Neuron (in vitro differentiated cells): Measurements from ENCODE around the gene AFF4.

ENCODE experiments used
- H2AFZ ChIP-seq: one replicate; pipeline ENCODE4 v1.6.1; 2013; ENCODE audit warnings: low read depth, mild to moderate bottlenecking, inconsistent platforms, low read length, moderate library complexity
- H3K27me3 ChIP-seq: one replicate; pipeline ENCODE4 v1.6.1; 2013; ENCODE audit warnings: low read length; ENCODE audit not compliant: insufficient read depth
- H3K36me3 ChIP-seq: one replicate; pipeline ENCODE4 v1.6.1; 2013; ENCODE audit warnings: low read length; ENCODE audit not compliant: insufficient read depth
- H3K4me1 ChIP-seq: one replicate; pipeline ENCODE4 v1.6.1; 2013; ENCODE audit warnings: low read length; ENCODE audit not compliant: insufficient read depth
- H3K4me3 ChIP-seq: 2 replicates; pipeline ENCODE4 v1.5.1; 2013; ENCODE audit warnings: mild to moderate bottlenecking, low read length, moderate library complexity
- H3K9me3 ChIP-seq: one replicate; pipeline ENCODE4 v1.6.1; 2013; ENCODE audit warnings: low read length

The AFF4 gene

DNA sequence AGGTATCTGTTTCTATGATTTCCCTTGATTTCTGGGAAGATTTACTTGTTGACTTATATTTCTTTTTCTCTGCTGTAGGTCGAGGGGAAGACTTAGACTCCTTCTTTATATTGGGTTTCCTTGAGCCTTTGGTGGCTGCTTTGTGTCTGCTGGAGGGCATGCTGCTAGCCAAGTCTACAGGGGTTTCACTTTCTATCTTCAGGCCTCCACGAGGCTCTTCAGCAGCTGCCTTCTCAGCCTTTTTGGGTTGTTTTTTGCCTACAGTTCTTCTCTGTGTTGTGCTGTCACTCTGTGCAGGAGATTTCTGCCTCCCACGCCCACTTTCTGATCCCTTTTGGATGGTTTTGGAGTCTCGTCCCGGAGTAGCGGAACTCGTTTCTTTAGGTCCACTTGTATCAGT, 66.7 kb downstream of the AFF4 start:
- Histone ChIP-seq H3K4me3 (no peak overlapping the region), H3K27me3 (no peaks in the 10 kb centered on the region), H3K4me1 (no peaks in the 10 kb centered on the region), H3K9me3 (no peaks in the 10 kb centered on the region), H2AFZ (no peak overlapping the region), H3K36me3 (peaks cover 66% of the 10 kb centered on the region)

DNA sequence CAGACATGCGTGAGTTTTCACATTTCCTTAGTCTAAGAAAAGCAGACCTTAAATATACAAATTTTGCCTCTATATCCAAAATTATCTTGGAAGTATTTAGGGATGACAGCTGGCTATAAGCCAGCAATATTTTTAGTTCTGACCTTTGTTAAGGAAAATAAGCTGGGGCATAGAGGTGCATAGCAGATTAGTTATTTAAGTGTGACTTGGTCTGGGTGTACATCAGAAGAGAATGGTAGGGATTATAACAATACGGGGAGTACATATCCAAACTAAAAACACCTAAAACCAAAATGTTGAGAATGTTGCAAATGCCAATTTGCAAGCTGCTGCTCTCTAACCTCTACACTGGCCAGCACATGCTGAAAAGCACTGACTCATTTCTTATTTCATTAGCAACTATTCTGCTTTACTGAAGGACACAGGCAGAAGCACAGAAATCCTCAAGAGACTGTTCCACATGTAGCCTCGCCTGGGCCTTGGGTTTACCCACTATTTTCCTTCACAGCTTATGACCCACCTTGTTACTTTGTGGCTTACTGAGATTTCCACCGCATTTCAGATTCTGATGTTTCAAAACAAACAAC, 67.6 kb downstream of the AFF4 start:
- Histone ChIP-seq H3K4me1 (no peaks in the 10 kb centered on the region), H3K36me3 (peaks cover 74% of the 10 kb centered on the region), H3K9me3 (no peaks in the 10 kb centered on the region), H3K4me3 (no peak overlapping the region), H3K27me3 (no peaks in the 10 kb centered on the region), H2AFZ (no peak overlapping the region)

DNA sequence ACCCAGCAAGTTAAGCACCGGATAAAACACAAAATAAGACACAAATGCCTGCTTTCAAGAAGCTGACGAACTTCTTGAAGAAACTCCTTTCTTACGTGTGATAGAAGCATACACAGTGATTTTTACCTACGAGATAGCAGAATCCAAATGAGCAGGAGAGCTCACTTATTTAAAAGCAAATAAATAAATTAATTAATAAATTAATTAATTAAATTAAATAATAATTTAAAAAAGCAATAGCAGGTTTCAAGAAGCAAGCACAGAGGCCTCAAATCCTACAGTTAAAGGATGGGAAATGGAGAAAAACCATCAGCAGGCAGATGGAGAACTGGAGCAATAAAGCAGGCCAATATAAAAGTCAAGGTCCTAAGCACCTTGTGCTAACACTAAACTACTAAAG, 72.6 kb downstream of the AFF4 start:
- no peak overlapping the region for H2AFZ ChIP-seq
- H3K27me3 ChIP-seq = no peaks in the 10 kb centered on the region
- H3K4me1 ChIP-seq = no peaks in the 10 kb centered on the region
- H3K4me3 ChIP-seq = no peak overlapping the region
- H3K36me3 ChIP-seq = peaks cover 90% of the 10 kb centered on the region
- H3K9me3 ChIP-seq = no peaks in the 10 kb centered on the region

DNA sequence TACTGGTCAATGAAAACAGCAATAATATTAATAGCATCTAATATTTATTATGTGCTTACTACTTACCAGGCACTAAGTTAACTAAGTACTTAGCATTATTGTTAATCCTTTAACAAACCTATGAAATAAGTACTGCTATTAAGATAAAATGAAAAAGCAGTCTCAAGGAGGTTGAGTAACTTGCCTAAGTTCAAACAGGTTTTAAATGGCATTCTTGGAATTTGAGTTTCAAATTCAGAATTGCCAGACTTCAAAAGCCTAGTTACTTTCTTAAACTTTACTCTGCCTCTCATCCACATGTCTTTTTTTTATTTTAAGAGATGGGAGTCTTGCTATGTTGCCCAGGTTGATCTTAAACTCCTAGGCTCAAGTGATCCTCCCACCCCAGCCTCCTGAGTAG, 73.9 kb downstream of the AFF4 start:
- H3K27me3 ChIP-seq = no peaks in the 10 kb centered on the region
- no peak overlapping the region for H2AFZ ChIP-seq
- H3K4me3 ChIP-seq = no peak overlapping the region
- no peaks in the 10 kb centered on the region for H3K9me3 ChIP-seq
- H3K36me3 ChIP-seq = peaks cover 83% of the 10 kb centered on the region
- no peaks in the 10 kb centered on the region for H3K4me1 ChIP-seq

DNA sequence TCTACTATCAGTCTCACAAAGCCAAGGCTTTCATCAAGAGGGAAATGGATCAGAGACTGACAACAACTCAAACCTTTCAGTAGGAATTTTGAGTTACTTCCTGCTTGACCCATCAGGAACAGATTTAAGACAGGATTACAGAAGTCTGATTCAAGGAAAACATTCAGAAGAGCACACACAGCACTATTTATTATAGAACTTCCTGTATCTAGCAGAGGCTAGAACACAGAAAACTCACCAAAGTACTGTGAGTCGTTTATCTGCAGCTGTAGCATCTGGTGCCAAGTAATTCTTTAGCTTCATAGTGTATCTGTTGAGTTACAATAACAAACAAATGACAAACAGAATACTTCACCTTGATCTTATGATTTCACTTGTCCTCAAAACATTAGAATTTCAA, 76.2 kb downstream of the AFF4 start:
- no peak overlapping the region for H2AFZ ChIP-seq
- no peak overlapping the region for H3K4me3 ChIP-seq
- H3K4me1 ChIP-seq = no peaks in the 10 kb centered on the region
- peaks cover 74% of the 10 kb centered on the region for H3K36me3 ChIP-seq
- H3K9me3 ChIP-seq = no peaks in the 10 kb centered on the region
- H3K27me3 ChIP-seq = no peaks in the 10 kb centered on the region

DNA sequence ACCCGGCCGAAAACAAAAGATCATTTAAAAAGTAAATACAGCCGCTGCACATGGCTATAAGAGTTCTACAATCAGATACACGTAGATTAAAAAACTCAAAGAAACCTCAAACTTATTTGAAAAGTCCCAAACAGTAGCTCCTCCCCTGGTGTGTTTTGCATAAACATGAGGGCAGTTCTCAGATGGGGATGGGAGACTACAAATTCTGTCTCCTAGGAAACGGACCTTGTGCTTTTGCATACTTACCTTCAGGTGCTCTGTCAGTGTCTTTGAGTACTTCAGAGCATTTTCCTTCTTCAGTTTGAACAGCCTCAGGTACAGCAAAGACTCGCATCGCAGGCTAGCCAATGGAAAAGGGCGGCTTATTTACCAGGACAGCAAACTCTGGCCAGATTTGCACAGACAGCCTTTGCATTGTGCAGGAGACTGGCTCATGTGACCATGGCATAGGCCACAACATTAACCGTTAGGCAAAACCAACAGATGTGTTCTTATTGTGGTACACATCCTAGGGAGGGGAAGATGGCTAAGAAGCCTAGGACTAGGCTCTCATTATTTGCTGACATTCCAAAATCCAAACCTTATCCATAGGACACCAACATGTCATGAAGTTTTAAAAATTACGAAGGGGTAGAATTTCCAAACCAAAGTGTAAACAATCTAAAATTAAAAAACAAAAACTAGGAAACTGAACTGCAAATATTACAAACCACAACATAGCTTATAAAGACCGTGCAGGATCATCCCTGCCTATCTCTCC, 77.2 kb downstream of the AFF4 start:
- Histone ChIP-seq H3K4me3 (no peak overlapping the region), H3K4me1 (no peaks in the 10 kb centered on the region), H2AFZ (no peak overlapping the region), H3K27me3 (no peaks in the 10 kb centered on the region), H3K9me3 (no peaks in the 10 kb centered on the region), H3K36me3 (peaks cover 73% of the 10 kb centered on the region)

DNA sequence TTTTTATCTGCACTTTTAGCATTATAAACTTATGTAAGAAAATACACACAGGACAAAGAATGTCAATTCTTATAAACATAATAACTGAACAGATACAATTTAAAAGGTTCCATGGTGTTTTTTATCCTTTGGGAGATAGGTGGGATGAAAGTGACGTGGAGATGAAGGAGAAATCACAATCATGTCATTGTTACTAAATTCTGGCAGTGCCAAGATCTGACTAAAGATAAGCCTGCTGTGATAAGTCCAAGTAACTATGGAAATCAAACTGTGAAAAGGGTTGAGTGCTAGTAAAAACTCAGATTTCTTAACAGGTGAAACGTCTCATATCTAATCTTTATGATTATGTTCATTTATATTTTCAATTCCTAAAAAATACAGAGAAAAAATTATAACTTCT, 78.9 kb downstream of the AFF4 start:
- no peak overlapping the region for H3K4me3 ChIP-seq
- no peaks in the 10 kb centered on the region for H3K27me3 ChIP-seq
- no peaks in the 10 kb centered on the region for H3K4me1 ChIP-seq
- no peak overlapping the region for H2AFZ ChIP-seq
- peaks cover 77% of the 10 kb centered on the region for H3K36me3 ChIP-seq
- H3K9me3 ChIP-seq = no peaks in the 10 kb centered on the region

DNA sequence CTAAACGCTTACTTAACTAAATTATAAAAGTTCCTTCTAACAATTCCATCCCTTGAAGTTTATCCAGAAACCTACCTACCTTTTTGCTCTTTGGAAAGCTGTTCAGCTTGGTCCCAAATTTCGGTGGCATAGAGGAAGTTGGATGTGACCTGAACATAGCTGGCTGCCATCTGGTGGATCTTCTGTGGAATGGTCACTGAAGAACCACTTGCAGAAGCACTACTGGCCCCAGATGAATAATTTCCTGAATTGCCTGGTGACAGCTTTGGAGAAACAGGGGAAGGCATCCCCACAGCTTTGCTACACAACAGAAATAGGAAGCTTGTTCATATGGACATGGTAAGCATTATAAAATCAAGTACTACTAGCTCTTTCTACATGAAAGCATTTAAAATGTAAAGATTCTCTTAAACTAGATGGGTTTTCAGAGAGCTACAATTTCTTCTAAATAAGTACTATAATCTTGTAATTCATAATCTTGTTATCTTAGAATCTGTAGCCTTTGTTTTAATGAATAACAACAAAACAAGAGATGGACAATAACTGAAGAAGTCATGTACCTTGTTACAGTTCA, 80.1 kb downstream of the AFF4 start:
- Histone ChIP-seq H3K4me3 (no peak overlapping the region), H3K27me3 (no peaks in the 10 kb centered on the region), H3K36me3 (peaks cover 76% of the 10 kb centered on the region), H3K4me1 (no peaks in the 10 kb centered on the region), H3K9me3 (no peaks in the 10 kb centered on the region), H2AFZ (no peak overlapping the region)

DNA sequence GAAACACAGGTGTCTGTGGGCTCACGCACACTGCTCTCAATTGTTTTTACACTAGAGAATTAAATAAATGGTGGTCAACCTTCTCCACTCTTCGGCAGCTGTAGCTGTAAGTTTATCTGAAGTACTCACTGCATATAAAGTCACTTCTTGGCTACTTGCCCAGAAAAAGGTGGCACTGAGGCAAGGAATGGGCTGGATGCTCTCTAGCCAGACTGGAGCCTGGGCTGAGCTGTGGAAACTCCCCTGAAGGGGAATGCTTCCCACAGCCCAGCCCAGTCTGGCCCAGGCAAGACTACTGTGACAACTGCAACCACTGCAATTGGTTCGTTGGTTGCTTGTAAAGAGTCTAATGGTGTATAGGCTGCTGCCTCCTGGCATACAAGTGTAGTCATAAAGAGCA, 85.5 kb downstream of the AFF4 start:
- peaks cover 5% of the 10 kb centered on the region for H3K4me1 ChIP-seq
- peaks cover 52% of the 10 kb centered on the region for H3K36me3 ChIP-seq
- H3K4me3 ChIP-seq = no peak overlapping the region
- H3K9me3 ChIP-seq = no peaks in the 10 kb centered on the region
- no peaks in the 10 kb centered on the region for H3K27me3 ChIP-seq
- H2AFZ ChIP-seq = no peak overlapping the region

DNA sequence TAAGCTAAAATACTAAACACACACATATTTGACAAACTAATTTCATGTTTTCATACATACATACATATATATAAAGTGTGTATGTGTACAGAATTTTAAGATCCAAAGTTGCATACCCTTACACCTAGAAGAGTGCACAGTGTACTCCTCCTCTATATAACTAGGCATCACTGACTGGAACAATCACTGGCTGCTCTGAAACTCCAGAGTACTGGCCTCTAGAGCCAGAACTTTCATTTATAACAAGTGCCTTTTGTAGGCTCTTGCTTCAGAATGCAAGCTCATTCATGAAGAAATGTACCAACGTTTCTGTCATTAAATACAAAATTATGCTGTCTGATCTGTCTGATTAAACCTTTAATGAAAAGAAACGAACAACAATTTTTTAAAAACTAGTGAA, 86.0 kb downstream of the AFF4 start:
- H2AFZ ChIP-seq = no peak overlapping the region
- H3K27me3 ChIP-seq = no peaks in the 10 kb centered on the region
- H3K4me1 ChIP-seq = peaks cover 5% of the 10 kb centered on the region
- peaks cover 49% of the 10 kb centered on the region for H3K36me3 ChIP-seq
- H3K4me3 ChIP-seq = no peak overlapping the region
- H3K9me3 ChIP-seq = no peaks in the 10 kb centered on the region

DNA sequence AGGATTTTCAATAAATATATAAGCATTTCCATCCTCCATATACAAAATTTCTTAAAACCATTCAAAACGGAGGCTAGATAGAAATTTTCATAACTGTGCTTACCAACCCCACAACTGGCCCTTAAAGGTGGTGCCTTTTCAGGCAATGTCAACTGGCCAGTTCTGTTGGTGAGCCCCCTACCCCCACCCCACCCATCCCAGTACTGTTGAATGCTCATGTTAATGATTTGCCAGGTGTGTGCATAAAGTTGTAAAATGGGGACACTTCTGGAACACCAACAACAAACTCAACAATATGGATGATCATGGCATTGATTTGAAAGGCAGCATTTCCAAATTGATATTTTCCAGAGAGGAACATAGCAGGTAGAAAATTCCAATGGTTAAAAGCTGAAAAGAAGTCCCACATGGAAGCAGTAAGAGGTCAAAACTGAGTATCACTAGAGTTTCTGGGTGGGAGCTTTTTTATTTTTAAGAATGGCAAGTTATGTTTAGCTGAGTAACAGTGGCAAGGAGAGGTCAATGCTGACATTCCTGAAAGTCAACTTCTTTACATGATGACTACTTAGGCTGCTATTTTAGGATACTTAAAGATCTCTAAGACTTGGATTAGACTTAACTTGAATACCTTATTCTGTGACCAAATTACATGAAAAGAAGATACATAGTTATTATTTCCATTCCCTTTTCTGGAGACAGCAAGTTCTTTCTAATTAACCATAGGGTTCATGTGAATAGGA, 87.2 kb downstream of the AFF4 start:
- peaks cover 5% of the 10 kb centered on the region for H3K4me1 ChIP-seq
- H3K36me3 ChIP-seq = peaks cover 41% of the 10 kb centered on the region
- no peaks in the 10 kb centered on the region for H3K9me3 ChIP-seq
- H2AFZ ChIP-seq = no peak overlapping the region
- H3K27me3 ChIP-seq = no peaks in the 10 kb centered on the region
- H3K4me3 ChIP-seq = no peak overlapping the region

DNA sequence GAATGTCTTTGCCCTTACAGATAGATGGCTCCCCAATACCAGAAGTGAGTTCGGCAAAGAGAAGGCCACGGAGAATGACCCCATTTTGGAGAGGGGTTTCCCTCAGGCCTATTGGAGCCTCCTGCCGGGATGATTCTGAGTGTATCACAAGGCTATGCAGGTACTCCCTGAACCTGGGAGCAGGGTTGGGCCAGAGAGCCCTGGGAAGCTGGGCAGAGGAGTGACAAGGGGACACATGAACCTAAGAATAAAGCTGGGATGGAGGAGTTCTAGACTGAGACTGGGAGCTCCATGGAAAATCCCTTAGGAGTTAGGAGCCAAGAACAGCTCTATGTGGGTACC, 89.5 kb downstream of the AFF4 start:
- no peak overlapping the region for H3K4me3 ChIP-seq
- peaks cover 27% of the 10 kb centered on the region for H3K36me3 ChIP-seq
- no peaks in the 10 kb centered on the region for H3K27me3 ChIP-seq
- no peaks in the 10 kb centered on the region for H3K9me3 ChIP-seq
- H3K4me1 ChIP-seq = peaks cover 5% of the 10 kb centered on the region
- H2AFZ ChIP-seq = no peak overlapping the region

DNA sequence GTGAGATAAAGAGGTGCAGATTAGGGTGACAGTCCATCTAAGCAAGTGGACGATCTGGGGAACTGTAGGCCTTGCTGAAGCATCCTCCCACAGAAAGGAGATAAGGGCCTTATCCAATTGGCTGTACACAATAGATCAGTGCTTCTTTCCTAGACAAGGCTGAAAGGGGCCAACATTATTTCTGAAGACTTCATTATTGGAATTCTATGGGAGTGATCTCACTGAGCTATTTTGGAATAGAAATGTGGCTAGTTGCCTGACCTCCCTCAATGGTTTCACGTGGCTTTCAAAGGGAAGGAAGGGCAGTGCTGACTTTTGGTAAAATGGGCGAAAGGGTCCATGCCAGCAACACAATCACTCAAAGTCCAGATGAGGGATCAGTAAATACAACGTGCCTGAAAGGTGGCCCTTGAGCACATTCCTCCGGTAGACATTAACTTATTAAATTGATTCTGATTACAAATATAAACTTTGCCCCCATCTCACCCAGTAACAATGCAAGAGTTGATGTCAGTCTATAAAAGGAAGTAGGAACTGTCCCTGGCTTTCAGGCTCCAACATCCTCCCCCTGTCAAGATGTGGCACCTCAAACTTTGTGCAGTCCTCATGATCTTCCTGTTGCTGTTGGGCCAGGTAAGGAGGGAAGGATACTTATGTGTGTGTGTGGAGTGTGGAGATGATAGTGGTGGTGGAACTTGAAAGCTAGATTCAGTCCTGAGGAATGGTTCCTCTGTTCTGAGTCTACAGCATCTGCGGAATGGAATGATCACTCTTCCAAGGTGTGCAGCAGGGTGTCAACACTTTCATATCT, 90.1 kb downstream of the AFF4 start, which contains the start of gene LEAP2:
LEAP2 (plus strand) TSS at position 550 of the 811 bp plus-strand sequence; CDS start at position 577, 27 bp downstream.
- no peak within 1 kb of the TSS for H3K4me3 ChIP-seq
- H3K9me3 ChIP-seq = no peaks in the 10 kb centered on the region
- H2AFZ ChIP-seq = no peak within 1 kb of the TSS
- H3K4me1 ChIP-seq = peaks cover 5% of the 10 kb centered on the region
- H3K36me3 ChIP-seq = peaks cover 27% of the 10 kb centered on the region
- H3K27me3 ChIP-seq = no peaks in the 10 kb centered on the region
